ENCODE measurements around the gene SEPTIN3.

SEPTIN3 gene

DNA sequence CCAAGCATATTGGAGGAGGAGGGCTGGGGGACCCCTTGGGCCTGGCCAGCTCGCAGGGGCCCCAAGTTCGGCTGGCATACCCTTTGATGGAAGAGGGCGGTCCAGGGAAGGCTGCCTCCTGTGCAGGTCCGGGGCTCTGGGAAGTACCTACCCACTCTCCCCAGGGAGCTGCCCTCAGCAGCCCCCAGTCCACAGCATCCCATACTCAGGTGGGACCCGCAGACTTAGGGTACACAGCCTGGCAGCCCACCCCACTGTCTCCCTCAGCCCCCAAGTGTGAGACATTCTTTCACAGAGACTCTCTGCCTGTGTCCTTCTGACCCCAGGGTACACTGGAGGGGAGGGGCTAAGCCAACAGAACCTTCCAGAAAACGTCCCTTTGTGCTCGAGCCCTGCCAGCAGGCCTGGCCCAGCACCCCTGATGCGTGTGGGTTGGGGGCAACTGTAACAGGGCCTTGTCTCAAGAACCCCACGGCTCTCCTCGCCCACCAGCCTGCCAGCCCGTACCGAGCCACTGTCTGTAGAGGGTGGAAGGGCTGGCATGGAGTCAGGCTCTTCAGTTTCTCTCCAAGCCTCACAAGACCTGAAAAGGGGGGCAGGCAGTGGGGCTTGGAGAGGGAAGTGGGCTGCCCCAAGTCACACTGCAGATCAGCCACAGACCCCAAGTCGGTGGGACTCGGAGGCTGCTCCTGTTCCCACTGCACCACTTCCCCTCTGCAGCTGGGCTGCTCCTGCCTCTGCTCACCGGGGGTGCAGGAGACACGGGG, 35.6 kb upstream of the SEPTIN3 start:
- ATAC-seq (replicated peaks; ENCODE audit: extremely low read depth, poor library complexity, severe bottlenecking) = no peak
- Mint-ChIP-seq H3K4me1 (peaks cover 5% of the 10 kb centered on the region), H3K27me3 (no peaks in the 10 kb centered on the region), H3K27ac (ENCODE audit: low read depth) (no peak overlapping the region), H3K4me3 (no peak overlapping the region), H3K9me3 (no peaks in the 10 kb centered on the region), H3K36me3 (ENCODE audit: insufficient read depth) (peaks cover 9% of the 10 kb centered on the region)
- no peak for DNase-seq (ENCODE audit: low spot score in 2 of 2)

DNA sequence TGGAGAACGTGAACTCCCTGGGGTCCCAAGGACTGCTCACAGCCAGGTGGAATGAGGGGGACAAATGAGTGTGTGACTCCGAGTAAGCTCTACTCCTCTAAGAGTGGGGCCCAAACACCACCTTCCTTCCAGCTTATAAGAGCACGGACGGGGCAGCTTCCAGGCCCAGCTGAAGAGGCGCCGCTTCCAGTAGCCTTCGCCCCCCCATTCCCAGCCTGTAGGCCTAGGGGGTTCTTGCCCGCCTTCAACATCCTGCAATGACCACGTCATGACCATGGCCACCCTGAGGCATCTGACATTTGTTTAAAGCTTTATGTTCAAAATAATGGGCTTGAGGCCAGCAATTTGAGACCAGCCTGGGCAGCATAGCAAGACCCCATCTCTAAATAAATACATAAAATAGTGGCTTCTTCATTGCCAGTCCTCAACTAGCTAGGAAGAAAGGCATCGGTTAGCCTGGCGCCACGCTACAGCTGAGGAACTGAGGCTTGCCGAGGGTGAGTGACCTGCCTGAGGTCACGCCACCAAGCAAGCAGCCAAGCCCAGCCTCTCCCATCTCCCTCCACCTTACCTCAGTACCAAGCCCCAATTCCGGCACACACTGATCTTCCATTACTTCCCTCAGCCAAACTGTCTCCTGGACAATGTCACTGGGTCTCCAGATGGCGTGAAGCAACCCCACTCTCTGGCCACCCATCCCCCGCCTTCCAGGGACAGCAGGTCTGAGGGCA, 34.8 kb upstream of the SEPTIN3 start:
- no peaks in the 10 kb centered on the region for H3K27me3 Mint-ChIP-seq
- no peak overlapping the region for H3K4me3 Mint-ChIP-seq
- H3K27ac Mint-ChIP-seq (ENCODE audit: low read depth) = peak overlapping the region; percentile 81
- peaks cover 13% of the 10 kb centered on the region for H3K4me1 Mint-ChIP-seq
- no peak for ATAC-seq (replicated peaks; ENCODE audit: extremely low read depth, poor library complexity, severe bottlenecking)
- no peaks in the 10 kb centered on the region for H3K9me3 Mint-ChIP-seq
- peaks cover 18% of the 10 kb centered on the region for H3K36me3 Mint-ChIP-seq (ENCODE audit: insufficient read depth)
- no peak for DNase-seq (ENCODE audit: low spot score in 2 of 2)

DNA sequence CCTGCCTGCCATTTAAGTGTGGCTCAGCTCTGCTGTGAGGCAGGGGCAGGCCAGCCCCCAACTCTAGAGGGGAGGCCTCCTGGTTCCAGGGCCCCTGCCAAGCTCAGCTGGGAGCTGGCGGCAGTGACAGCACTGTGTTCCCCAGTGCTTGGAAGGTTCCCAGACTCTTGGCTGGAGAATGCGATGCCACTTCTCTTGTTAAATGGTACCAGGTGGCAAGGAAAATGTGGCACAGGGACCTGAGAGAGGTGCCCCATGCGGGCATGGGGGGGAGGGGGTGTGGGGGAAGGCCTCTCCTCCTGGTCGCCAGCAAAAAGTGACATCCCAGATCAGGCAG, 34.3 kb upstream of the SEPTIN3 start:
- ATAC-seq (replicated peaks; ENCODE audit: extremely low read depth, poor library complexity, severe bottlenecking) = no peak
- Mint-ChIP-seq H3K4me3 (no peak overlapping the region), H3K9me3 (no peaks in the 10 kb centered on the region), H3K27ac (ENCODE audit: low read depth) (peak overlapping the region; percentile 81), H3K4me1 (peaks cover 18% of the 10 kb centered on the region), H3K27me3 (no peaks in the 10 kb centered on the region), H3K36me3 (ENCODE audit: insufficient read depth) (peaks cover 23% of the 10 kb centered on the region)
- DNase-seq (ENCODE audit: low spot score in 2 of 2) = no peak

DNA sequence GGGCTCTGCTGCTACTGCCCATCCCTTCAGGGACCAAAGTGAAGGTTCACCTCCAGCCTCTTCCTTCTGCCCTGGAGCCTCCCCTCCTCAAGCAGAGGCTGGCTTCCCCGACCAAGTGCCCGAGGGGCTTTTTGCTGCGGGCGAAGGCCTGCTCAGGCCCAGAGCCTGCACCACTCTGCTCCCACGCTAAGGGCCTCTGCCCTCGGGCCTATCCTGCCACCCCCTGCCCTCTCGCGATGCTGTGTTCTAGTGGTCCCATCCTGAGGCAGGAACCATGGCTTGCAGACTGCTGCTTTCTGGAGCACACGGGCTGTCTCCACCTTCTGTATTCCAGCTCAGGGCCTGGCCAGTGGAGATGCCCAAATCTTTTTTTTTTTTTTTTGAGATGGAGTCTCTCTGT, 33.7 kb upstream of the SEPTIN3 start:
- Mint-ChIP-seq H3K27me3 (no peaks in the 10 kb centered on the region), H3K4me3 (no peak overlapping the region), H3K9me3 (no peaks in the 10 kb centered on the region), H3K27ac (ENCODE audit: low read depth) (peak overlapping the region; percentile 38), H3K4me1 (peaks cover 24% of the 10 kb centered on the region), H3K36me3 (ENCODE audit: insufficient read depth) (peaks cover 27% of the 10 kb centered on the region)
- DNase-seq (ENCODE audit: low spot score in 2 of 2) (no peak), ATAC-seq (replicated peaks; ENCODE audit: extremely low read depth, poor library complexity, severe bottlenecking) (no peak)

DNA sequence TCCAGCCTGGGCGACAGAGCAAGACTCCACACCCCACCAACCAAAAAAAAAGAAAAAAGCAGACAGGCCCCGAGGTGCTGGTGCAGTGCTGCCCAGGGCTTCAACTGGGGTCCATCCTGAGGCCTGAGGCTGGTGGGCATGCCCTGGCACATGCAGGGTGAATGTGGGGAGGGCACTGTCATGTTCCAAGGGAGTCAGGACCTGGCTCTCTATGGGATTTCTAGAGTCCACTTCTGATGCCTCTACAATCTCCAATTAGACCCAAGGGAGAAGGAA, 32.4 kb upstream of the SEPTIN3 start:
- no peaks in the 10 kb centered on the region for H3K27me3 Mint-ChIP-seq
- no peak overlapping the region for H3K27ac Mint-ChIP-seq (ENCODE audit: low read depth)
- ATAC-seq (replicated peaks; ENCODE audit: extremely low read depth, poor library complexity, severe bottlenecking) = no peak
- H3K36me3 Mint-ChIP-seq (ENCODE audit: insufficient read depth) = peaks cover 34% of the 10 kb centered on the region
- H3K4me3 Mint-ChIP-seq = no peak overlapping the region
- peaks cover 35% of the 10 kb centered on the region for H3K4me1 Mint-ChIP-seq
- no peaks in the 10 kb centered on the region for H3K9me3 Mint-ChIP-seq
- DNase-seq (ENCODE audit: low spot score in 2 of 2) = no peak

DNA sequence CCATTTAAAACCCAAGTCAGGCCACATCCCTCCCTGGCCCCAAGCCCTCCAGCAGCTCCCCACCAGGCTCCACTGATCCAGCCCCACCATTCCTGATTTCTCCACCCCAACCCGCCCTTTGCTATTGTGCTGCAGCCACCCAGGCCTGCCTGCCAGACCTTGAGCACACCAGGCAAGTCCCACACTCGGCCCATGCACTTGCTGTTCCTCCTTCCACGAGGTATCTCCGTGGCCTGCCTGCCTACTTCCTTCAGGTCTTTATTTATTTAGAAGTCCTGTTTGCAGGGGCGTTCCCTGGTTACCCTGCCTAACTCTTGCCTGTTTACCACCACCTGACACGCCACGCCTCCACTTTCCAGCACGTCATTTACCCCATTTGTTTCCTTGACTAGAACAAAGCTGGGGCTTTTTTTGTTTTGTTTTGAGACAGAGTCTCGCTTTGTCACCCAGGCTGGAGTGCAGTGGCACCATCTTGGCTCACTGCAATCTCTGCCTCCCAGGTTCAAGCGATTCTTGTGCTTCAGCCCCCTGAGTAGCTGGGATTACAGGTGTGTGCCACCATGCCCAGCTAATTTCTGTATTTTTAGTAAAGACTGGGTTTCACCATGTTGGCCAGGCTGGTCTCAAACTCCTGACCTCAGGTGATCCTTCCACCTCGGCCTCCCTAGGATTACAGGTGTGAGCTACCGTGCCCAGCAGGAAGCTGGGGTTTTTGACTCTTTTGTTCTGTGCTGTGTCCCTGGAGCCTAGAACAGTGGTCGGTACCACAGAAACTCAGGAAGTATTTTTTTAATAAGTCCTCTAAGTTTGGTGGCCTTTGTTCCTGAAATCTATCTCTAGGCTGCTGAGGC, 29.0 kb upstream of the SEPTIN3 start:
- H3K36me3 Mint-ChIP-seq (ENCODE audit: insufficient read depth) = peaks cover 33% of the 10 kb centered on the region
- peak overlapping the region; percentile 74 for H3K4me3 Mint-ChIP-seq
- no peaks in the 10 kb centered on the region for H3K9me3 Mint-ChIP-seq
- peak overlapping the region; percentile 100 for H3K27ac Mint-ChIP-seq (ENCODE audit: low read depth)
- no peaks in the 10 kb centered on the region for H3K27me3 Mint-ChIP-seq
- peaks cover 30% of the 10 kb centered on the region for H3K4me1 Mint-ChIP-seq
- DNase-seq (ENCODE audit: low spot score in 2 of 2) = peak; percentile 85 to 98
- ATAC-seq (replicated peaks; ENCODE audit: extremely low read depth, poor library complexity, severe bottlenecking) = peak; percentile 84

DNA sequence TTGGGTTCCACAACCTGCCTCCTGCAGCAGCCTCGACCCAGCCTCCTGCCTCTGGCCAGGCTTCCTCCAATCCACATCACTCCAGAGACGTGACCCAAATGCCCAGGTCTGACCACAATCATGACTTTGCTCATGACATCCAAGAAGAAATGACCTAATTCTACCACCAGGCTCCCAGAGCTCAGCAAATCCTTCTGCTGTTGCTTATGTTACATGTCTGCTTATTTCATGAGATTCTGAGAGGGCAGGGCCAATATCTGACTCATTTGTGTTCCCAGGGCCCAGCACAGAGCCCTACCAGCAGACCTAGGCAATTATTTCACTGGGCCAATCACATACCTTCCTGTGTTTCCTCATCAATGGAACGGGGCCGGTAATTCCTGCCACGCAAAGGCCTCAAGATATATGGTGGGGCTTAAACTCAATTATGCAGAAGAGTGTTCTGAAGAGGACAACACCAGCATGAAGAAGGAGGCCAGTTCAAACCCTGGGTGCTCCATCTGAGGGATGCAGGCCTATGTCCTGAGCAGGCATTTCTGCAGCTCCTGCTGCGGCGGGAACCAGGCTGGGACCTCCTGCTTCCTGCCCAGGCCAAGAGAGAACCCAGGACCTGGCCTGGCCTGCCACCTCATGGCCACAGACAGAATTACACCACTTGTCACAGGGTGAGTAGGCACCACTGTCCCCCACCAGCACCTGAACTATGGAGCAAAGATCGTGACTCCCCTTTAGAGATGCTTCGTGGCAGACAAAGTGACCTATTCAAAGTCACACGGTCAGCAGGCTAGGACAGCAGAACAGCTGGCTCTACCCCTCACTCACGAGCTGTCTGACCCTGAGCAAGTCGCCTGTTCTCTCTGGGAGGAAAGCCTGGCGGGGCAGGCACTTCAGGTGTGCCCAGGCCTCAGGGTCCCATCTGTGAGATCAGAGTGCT, 28.1 kb upstream of the SEPTIN3 start:
- Mint-ChIP-seq H3K4me1 (peaks cover 37% of the 10 kb centered on the region), H3K36me3 (ENCODE audit: insufficient read depth) (peaks cover 33% of the 10 kb centered on the region), H3K4me3 (peak overlapping the region; percentile 74), H3K27ac (ENCODE audit: low read depth) (peak overlapping the region; percentile 100), H3K9me3 (no peaks in the 10 kb centered on the region), H3K27me3 (no peaks in the 10 kb centered on the region)
- peak; percentile 50 for ATAC-seq (replicated peaks; ENCODE audit: extremely low read depth, poor library complexity, severe bottlenecking)
- DNase-seq (ENCODE audit: low spot score in 2 of 2) = peak; percentile 82 to 88

DNA sequence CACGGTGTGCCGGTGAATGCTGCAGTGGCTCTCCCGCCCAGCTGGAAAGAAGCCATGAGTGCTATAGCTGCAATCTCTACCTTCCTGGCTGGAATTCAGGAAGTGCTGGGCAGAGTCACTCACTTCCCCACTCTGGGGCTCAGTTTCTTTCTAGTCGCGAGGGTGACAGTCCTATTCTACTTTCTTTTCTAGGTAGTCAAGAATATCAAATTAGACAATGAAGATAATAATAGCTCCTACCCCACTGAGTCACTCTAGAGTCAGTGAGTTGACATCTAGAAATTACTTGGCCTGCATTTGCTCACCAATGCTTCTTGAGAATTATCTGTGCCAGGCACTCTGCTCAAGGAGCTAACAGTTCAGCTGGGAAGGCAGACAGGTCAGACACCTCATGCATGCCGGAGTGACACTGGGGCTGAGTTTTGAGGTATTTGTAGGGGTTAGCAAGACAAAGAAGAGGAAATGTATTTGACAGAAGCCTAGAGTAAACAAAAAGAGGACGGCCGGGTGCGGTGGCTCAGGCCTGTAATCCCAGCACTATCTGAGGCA, 25.5 kb upstream of the SEPTIN3 start:
- H3K4me3 Mint-ChIP-seq = peak overlapping the region; percentile 41
- DNase-seq (ENCODE audit: low spot score in 2 of 2) (no peak), ATAC-seq (replicated peaks; ENCODE audit: extremely low read depth, poor library complexity, severe bottlenecking) (no peak)
- H3K9me3 Mint-ChIP-seq = no peaks in the 10 kb centered on the region
- no peaks in the 10 kb centered on the region for H3K27me3 Mint-ChIP-seq
- H3K36me3 Mint-ChIP-seq (ENCODE audit: insufficient read depth) = peaks cover 24% of the 10 kb centered on the region
- peaks cover 39% of the 10 kb centered on the region for H3K4me1 Mint-ChIP-seq
- no peak overlapping the region for H3K27ac Mint-ChIP-seq (ENCODE audit: low read depth)

DNA sequence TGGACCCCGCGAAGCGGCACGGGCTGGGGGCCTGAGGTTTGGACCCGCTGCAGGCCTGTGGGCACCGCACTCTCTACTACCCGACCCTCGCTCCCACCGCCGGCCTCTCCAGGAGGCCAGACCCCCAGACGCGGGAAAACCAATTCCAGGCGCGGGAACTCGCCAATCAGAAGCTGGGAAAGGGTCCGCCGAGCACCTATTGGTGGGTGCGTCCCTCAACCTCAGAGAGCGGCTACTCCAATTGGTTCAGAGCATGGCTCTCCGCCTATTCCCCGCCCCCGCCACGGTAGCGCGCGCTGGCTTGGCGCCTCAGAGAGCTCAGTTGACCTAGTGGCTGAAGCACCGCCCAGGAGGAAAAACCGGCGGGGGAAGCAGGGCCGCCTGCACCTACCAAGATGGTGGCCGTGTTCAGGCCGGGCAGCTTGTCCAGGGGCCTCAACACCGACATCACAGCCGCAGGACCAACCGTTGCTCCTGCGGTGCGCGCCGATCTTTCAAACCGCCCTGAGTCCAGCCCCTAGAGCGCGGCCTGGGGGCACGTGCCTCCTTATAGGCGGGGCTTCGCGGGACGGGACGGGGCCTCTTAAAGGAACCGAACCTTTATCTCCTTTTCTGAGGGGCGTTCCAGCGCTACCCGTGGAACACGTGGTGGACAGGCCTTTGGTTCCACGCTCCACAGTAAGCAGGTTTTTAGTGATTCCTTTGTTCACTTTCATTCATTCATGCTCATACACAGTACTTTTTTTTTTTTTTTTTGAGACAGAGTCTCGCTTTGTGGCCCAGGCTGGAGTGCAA, 22.4 kb upstream of the SEPTIN3 start, which contains the start of gene CENPM:
Gene CENPM, minus strand, starts transcription at position 524 of the 795 bp plus-strand sequence. Its CDS starts 76 bp downstream, at position 448.
- peak within 1 kb of the TSS; percentile 71 for H3K27ac Mint-ChIP-seq (ENCODE audit: low read depth)
- H3K4me1 Mint-ChIP-seq = peaks cover 10% of the 10 kb centered on the region
- ATAC-seq (replicated peaks; ENCODE audit: extremely low read depth, poor library complexity, severe bottlenecking) = peak; percentile 94

DNA sequence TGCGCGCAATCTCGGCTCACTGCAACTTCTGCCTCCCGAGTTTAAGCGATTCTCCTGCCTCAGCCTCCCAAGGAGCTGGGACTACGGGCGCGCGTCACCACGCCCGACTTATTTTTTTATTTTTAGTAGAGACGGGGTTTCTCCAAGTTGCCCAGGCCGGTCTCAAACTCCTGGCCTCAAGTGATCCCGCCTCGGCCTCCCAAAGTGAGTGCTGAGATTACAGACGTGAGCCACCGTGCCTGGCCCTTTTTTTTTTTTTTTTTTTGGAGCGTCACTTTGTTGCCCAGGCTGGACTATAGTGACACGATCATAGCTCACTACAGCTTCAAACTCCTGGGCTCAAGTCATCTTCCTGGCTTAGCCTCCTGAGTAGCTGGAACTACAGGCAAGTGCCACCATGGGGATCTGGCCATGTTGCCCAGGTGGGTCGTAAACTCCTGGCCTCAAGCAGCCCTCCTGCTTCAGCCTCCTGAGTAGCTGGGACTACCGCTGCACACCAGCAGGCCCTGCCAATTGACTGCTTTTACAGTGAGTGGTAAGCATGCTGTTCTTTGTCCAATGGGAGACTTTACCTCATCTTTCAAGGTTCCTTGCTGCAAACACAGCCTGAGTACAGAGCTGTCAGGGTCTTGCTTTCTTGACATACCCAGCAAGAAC, 21.7 kb upstream of the SEPTIN3 start:
- DNase-seq (ENCODE audit: low spot score in 2 of 2) (no peak), ATAC-seq (replicated peaks; ENCODE audit: extremely low read depth, poor library complexity, severe bottlenecking) (no peak)
- Mint-ChIP-seq H3K4me1 (peaks cover 10% of the 10 kb centered on the region), H3K9me3 (no peaks in the 10 kb centered on the region), H3K4me3 (peak overlapping the region; percentile 87), H3K27ac (ENCODE audit: low read depth) (peak overlapping the region; percentile 71), H3K36me3 (ENCODE audit: insufficient read depth) (peaks cover 1% of the 10 kb centered on the region), H3K27me3 (no peaks in the 10 kb centered on the region)

More for the DNA sequence above, 22.4 kb upstream of the SEPTIN3 start, which contains the start of gene CENPM:
- H3K4me3 Mint-ChIP-seq = peak within 1 kb of the TSS; percentile 87
- H3K27me3 Mint-ChIP-seq = no peaks in the 10 kb centered on the region
- DNase-seq (ENCODE audit: low spot score in 2 of 2) = peak; percentile 69 to 73
- H3K36me3 Mint-ChIP-seq (ENCODE audit: insufficient read depth) = peaks cover 1% of the 10 kb centered on the region
- H3K9me3 Mint-ChIP-seq = no peaks in the 10 kb centered on the region

DNA sequence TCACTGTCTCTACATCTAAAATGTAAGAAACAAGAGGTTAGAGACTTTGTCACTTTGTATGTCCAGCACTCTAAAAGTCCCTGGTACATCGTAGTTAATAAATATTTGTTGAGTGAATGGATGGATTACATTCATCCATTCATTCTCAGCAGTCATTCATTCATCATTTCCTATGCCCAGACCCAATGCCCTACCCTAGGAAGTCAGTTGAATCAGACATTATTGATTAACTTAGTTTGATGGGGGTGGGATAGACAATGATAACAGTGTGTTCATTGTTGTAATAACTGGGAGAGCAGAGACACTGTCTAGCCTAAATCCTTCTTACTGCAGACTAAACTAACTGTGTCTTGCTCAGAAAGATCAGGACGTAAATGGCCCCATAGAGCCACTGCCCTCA, 21.1 kb upstream of the SEPTIN3 start:
- Mint-ChIP-seq H3K4me3 (no peak overlapping the region), H3K27me3 (no peaks in the 10 kb centered on the region), H3K4me1 (peaks cover 10% of the 10 kb centered on the region), H3K36me3 (ENCODE audit: insufficient read depth) (peaks cover 1% of the 10 kb centered on the region), H3K9me3 (no peaks in the 10 kb centered on the region), H3K27ac (ENCODE audit: low read depth) (no peak overlapping the region)
- ATAC-seq (replicated peaks; ENCODE audit: extremely low read depth, poor library complexity, severe bottlenecking) = no peak
- no peak for DNase-seq (ENCODE audit: low spot score in 2 of 2)

All from central memory CD8-positive, alpha-beta T cell (primary cell).